GM18520 (cell line): ENCODE measurements around the gene GCFC2.
A peak's percentile ranks its signal among the peaks of the same experiment; 100 is the strongest.
"Not testable (repeated sequence)": the region's sequence is repeated elsewhere in the genome, so short reads cannot be mapped to it uniquely, and the experiment has no call there.

Experiments
- ATAC-seq: cut with Tn5 transposase; IDR thresholded peaks from one replicate; pipeline ENCODE4 v1.9.1; 2021; ENCODE audit not compliant: unreplicated experiment

The GCFC2 gene

GRCh38 chr2:75710577-75711253 lies at the start of gene GCFC2:
Gene GCFC2 (minus strand): TSS chr2:75710915. CDS start chr2:75710855, 60 bp downstream.
- ATAC-seq, result peak; percentile 86

- ATAC-seq, result no peak
Measured at GRCh38 chr2:75752828-75753227, 42.1 kb upstream of the GCFC2 start.

- no peak for ATAC-seq
Measured at GRCh38 chr2:75751824-75752468, 41.2 kb upstream of the GCFC2 start.

GRCh38 chr2:75751360-75751759 lies 40.6 kb upstream of the GCFC2 start:
- ATAC-seq, result no peak

- no peak for ATAC-seq
Measured at GRCh38 chr2:75737961-75738360, 27.2 kb upstream of the GCFC2 start.

- ATAC-seq, result no peak
Measured at GRCh38 chr2:75736276-75736675, 25.6 kb upstream of the GCFC2 start.

- no peak for ATAC-seq
Measured at GRCh38 chr2:75729861-75730260, 19.1 kb upstream of the GCFC2 start.

GRCh38 chr2:75728614-75729419 lies 18.1 kb upstream of the GCFC2 start:
- no peak for ATAC-seq

GRCh38 chr2:75722687-75723086 lies 12.0 kb upstream of the GCFC2 start:
- no peak for ATAC-seq

GRCh38 chr2:75720525-75720924 lies 9.8 kb upstream of the GCFC2 start:
- ATAC-seq, result no peak

- ATAC-seq, result no peak
Measured at GRCh38 chr2:75719616-75720015, 8.9 kb upstream of the GCFC2 start.

GRCh38 chr2:75716406-75716805 lies 5.7 kb upstream of the GCFC2 start:
- ATAC-seq, result no peak

- ATAC-seq, result not testable (repeated sequence)
Measured at GRCh38 chr2:75711590-75711989, 875 bp upstream of the GCFC2 start.

GRCh38 chr2:75710220-75710576 lies 517 bp downstream of the GCFC2 start:
- no peak for ATAC-seq

GRCh38 chr2:75709297-75709696 lies 1.4 kb downstream of the GCFC2 start:
- ATAC-seq, result no peak

- ATAC-seq, result no peak
Measured at GRCh38 chr2:75707901-75708300, 2.8 kb downstream of the GCFC2 start.

- ATAC-seq, result no peak
Measured at GRCh38 chr2:75705921-75706320, 4.8 kb downstream of the GCFC2 start.

GRCh38 chr2:75703589-75704287 lies 7.0 kb downstream of the GCFC2 start:
- ATAC-seq, result no peak

- ATAC-seq, result no peak
Measured at GRCh38 chr2:75702593-75702992, 8.1 kb downstream of the GCFC2 start.

GRCh38 chr2:75698918-75699317 lies 11.8 kb downstream of the GCFC2 start:
- no peak for ATAC-seq

GRCh38 chr2:75688196-75688595 lies 22.5 kb downstream of the GCFC2 start:
- ATAC-seq, result no peak
